ENCODE data around the gene VDR. TPM values are rescaled to one million over a fixed set of nuclear protein-coding genes. Genes with fewer than 3 reads are reported as not detected.
A peak's percentile ranks its signal among the peaks of the same experiment; 100 is the strongest.

VDR gene
- total RNA-seq, 4 donors from 2014 or later, result 75.1 to 193 (median 156) TPM

DNA sequence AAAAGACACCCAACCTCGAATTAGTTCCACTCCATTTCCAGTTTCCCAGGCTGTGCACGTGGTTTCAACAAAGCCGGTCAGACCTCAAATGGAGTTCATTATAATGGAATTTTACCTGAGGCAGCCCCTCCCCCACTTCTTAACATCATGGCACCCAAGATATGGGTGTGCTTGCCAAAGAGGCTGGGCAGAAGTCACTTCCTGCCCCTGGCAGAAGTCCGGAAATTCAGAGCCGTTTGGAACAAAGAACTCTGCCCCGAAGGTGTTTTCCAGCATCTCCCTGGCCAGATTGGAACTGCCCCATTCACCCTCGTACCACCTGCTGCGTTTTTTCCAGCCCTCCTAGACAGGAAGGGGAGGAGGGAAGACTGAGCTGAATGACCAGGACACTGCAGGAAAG is 8.2 kb downstream of the VDR start:
- DNase-seq, result peak in 1 of 3 donors; percentile 74
- peaks cover 0 to 9% (median 0%) of the 10 kb centered on the region in 3 donors for H3K36me3 ChIP-seq
- no peaks in the 10 kb centered on the region for H3K9me3 ChIP-seq
- no peak overlapping the region for H3K4me3 ChIP-seq
- H3K27me3 ChIP-seq, result no peaks in the 10 kb centered on the region
- peak overlapping the region in 3 of 4 donors; percentile 53 to 79 (median 59) for H3K27ac ChIP-seq
- TF ChIP-seq, protein P1, sequence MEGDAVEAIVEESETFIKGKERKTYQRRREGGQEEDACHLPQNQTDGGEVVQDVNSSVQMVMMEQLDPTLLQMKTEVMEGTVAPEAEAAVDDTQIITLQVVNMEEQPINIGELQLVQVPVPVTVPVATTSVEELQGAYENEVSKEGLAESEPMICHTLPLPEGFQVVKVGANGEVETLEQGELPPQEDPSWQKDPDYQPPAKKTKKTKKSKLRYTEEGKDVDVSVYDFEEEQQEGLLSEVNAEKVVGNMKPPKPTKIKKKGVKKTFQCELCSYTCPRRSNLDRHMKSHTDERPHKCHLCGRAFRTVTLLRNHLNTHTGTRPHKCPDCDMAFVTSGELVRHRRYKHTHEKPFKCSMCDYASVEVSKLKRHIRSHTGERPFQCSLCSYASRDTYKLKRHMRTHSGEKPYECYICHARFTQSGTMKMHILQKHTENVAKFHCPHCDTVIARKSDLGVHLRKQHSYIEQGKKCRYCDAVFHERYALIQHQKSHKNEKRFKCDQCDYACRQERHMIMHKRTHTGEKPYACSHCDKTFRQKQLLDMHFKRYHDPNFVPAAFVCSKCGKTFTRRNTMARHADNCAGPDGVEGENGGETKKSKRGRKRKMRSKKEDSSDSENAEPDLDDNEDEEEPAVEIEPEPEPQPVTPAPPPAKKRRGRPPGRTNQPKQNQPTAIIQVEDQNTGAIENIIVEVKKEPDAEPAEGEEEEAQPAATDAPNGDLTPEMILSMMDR (IDR thresholded peaks at IDR 0.05), result no peak
- no peak for TF ChIP-seq POLR2A (IDR thresholded peaks at IDR 0.05)
- peaks cover 0 to 64% (median 5%) of the 10 kb centered on the region in 4 donors for H3K4me1 ChIP-seq

DNA sequence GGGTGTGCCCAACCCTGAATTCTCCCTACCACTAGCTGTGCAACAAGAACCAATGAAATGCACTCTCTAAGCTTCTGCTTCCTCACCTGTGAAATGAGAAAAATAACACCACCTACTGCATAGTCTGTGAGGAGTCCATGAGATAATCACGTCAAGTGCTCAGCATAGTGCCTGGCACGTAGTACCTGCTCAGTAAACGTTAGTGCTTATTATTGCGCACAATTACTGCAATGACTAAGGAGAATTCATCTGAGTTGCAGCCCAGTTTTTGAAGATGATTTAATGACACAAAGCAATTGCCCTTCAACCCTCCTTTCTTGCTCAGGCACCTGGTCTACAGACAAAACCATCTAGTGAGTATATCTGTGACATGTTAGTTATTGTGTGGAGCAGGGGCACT is 8.8 kb downstream of the VDR start:
- no peak for DNase-seq
- no peak overlapping the region for H3K4me3 ChIP-seq
- no peaks in the 10 kb centered on the region for H3K27me3 ChIP-seq
- peak overlapping the region in 3 of 4 donors; percentile 53 to 79 (median 59) for H3K27ac ChIP-seq
- H3K36me3 ChIP-seq, result peaks cover 0 to 9% (median 0%) of the 10 kb centered on the region in 3 donors
- H3K9me3 ChIP-seq, result no peaks in the 10 kb centered on the region
- peaks cover 0 to 70% (median 5%) of the 10 kb centered on the region in 4 donors for H3K4me1 ChIP-seq
- no peak for TF ChIP-seq POLR2A (IDR thresholded peaks at IDR 0.05)
- TF ChIP-seq, protein P1 (IDR thresholded peaks at IDR 0.05), result no peak

DNA sequence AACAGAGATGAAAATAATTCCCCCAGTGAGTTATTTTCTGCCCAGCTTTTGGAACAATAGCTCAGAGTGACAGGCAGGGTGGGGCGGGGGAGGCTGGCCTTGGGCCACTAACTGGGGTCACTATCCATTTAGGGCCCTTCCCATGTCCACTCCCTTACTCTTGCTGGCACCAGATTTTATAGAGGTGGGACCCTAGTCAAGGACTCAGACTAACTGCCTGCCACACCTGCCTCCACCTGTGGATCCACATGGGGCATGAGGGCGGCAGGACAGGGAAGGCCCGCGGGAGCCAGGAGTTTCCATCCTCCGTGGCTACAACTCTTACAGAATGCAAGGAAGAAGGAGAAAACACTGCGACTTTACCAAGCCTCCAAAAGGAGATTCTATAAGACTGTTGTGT is 10.1 kb downstream of the VDR start:
- Histone ChIP-seq H3K4me1 (peaks cover 0 to 67% (median 3%) of the 10 kb centered on the region in 4 donors), H3K36me3 (peaks cover 0 to 9% (median 0%) of the 10 kb centered on the region in 3 donors), H3K27ac (peak overlapping the region in 2 of 4 donors; percentile 29 to 79), H3K9me3 (no peaks in the 10 kb centered on the region), H3K27me3 (no peaks in the 10 kb centered on the region), H3K4me3 (no peak overlapping the region)
- TF ChIP-seq, protein P1 (IDR thresholded peaks at IDR 0.05), result peak in 1 of 6 experiments; percentile 5
- no peak for TF ChIP-seq POLR2A (IDR thresholded peaks at IDR 0.05)
- DNase-seq, result peak in 2 of 3 donors; percentile 59 to 63

DNA sequence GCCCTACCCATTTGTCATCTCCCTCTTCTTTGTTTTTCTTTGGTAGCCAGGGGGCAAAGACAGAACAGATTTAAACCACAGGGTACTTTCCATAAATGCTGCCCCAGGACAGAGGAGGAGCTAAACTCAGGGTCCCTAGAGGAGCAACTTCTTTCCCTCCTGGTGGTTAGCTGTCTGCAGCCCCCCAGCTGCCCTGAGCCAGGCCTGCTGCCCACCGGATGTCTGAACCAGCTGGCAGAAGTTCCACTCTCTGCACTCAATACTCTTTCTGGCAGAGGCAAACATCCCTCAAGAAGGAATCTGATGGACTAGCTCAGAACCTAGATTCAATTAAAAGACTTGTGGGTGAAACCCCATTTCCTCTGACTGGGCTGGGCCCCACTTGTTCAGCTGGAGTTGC is 10.7 kb downstream of the VDR start:
- no peak for TF ChIP-seq POLR2A (IDR thresholded peaks at IDR 0.05)
- TF ChIP-seq, protein P1 (IDR thresholded peaks at IDR 0.05), result no peak
- DNase-seq, result no peak
- H3K4me3 ChIP-seq, result no peak overlapping the region
- H3K9me3 ChIP-seq, result no peaks in the 10 kb centered on the region
- H3K4me1 ChIP-seq, result peaks cover 0 to 67% (median 2%) of the 10 kb centered on the region in 4 donors
- peaks cover 0 to 8% (median 0%) of the 10 kb centered on the region in 3 donors for H3K36me3 ChIP-seq
- H3K27ac ChIP-seq, result peak overlapping the region in 3 of 4 donors; percentile 29 to 79 (median 36)
- no peaks in the 10 kb centered on the region for H3K27me3 ChIP-seq

DNA sequence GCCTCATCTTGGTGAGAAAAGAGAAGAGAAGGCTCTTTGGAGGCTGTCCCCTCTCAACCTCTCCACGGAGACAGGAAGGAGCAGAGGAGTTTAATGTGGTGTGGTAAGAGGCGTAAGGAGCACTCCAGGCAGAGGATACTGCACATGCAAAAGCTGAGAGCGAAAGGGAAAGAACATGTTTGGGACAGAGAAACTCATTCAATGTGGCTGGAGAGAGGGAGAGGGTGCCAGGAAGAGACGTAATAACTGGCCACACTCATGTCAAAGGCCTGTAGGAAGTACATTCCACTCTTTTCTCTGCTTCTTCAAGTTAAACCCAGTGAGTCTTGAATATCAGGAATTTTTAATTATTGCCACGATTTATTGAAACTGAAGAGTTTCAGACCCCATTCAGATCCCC is 12.0 kb downstream of the VDR start:
- peak in 1 of 3 donors; percentile 50 for DNase-seq
- Histone ChIP-seq H3K36me3 (peaks cover 0 to 3% (median 0%) of the 10 kb centered on the region in 3 donors), H3K4me1 (peaks cover 0 to 58% (median 2%) of the 10 kb centered on the region in 4 donors), H3K9me3 (no peaks in the 10 kb centered on the region), H3K27ac (peak overlapping the region in 1 of 4 donors; percentile 53), H3K27me3 (no peaks in the 10 kb centered on the region), H3K4me3 (no peak overlapping the region)
- no peak for TF ChIP-seq POLR2A (IDR thresholded peaks at IDR 0.05)
- TF ChIP-seq, protein P1 (IDR thresholded peaks at IDR 0.05), result no peak
